PFSK-1 (cell line): Measurements from ENCODE around the gene METTL1.

Source experiments
- POLR2AphosphoS5 ChIP-seq: IDR thresholded peaks from 2 replicates; pipeline ENCODE4 v1.6.1; 2012; ENCODE audit warnings: low read depth, mild to moderate bottlenecking, control low read depth, low read length, moderate library complexity
- SIN3A ChIP-seq: IDR thresholded peaks from 2 replicates; pipeline ENCODE4 v1.6.1; 2012; ENCODE audit warnings: mild to moderate bottlenecking, low read length, moderate library complexity, borderline replicate concordance; ENCODE audit not compliant: insufficient read depth
- TAF1 ChIP-seq: IDR thresholded peaks from 2 replicates; pipeline ENCODE4 v1.6.1; 2012; ENCODE audit warnings: low read length, control low read depth, borderline replicate concordance; ENCODE audit not compliant: insufficient read depth
- TF ChIP-seq, protein P1 (sequence below), 2 experiments: IDR thresholded peaks; 2 replicates each; pipeline versions ENCODE4 v1.6.1 to v1.8.0; 2011 to 2012; ENCODE audit warnings: low read depth in 2 of 2, low read length in 2 of 2, control low read depth in 1 of 2, inconsistent platforms in 1 of 2, mild to moderate bottlenecking in 1 of 2, moderate library complexity in 1 of 2; ENCODE audit not compliant: insufficient read depth in 1 of 2

DNA sequence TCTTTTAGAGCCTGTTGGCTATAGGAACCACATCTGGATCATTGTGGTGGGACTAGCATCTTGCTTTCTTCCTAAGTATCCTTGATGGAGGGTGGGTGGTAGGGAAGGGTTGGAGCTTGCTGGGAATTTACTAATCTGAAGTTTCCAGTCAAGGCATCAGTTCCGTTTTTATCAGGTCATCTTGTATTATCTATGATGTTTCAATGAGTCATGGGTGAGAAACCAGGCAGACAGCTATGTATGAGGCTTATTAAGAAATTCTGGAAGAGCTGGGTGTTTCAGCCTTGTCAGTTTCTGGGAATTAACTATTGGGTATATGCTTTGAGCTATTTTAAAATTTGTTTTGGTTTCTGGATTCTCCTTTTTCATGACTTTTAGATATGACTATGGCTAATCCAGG lies 22.0 kb upstream of the METTL1 start:
- TF ChIP-seq SIN3A (no peak), TAF1 (no peak), POLR2AphosphoS5 (no peak)
- TF ChIP-seq, protein P1, sequence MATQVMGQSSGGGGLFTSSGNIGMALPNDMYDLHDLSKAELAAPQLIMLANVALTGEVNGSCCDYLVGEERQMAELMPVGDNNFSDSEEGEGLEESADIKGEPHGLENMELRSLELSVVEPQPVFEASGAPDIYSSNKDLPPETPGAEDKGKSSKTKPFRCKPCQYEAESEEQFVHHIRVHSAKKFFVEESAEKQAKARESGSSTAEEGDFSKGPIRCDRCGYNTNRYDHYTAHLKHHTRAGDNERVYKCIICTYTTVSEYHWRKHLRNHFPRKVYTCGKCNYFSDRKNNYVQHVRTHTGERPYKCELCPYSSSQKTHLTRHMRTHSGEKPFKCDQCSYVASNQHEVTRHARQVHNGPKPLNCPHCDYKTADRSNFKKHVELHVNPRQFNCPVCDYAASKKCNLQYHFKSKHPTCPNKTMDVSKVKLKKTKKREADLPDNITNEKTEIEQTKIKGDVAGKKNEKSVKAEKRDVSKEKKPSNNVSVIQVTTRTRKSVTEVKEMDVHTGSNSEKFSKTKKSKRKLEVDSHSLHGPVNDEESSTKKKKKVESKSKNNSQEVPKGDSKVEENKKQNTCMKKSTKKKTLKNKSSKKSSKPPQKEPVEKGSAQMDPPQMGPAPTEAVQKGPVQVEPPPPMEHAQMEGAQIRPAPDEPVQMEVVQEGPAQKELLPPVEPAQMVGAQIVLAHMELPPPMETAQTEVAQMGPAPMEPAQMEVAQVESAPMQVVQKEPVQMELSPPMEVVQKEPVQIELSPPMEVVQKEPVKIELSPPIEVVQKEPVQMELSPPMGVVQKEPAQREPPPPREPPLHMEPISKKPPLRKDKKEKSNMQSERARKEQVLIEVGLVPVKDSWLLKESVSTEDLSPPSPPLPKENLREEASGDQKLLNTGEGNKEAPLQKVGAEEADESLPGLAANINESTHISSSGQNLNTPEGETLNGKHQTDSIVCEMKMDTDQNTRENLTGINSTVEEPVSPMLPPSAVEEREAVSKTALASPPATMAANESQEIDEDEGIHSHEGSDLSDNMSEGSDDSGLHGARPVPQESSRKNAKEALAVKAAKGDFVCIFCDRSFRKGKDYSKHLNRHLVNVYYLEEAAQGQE (IDR thresholded peaks at IDR 0.05; ENCODE audit: insufficient read depth in 1 of 2, low read depth in 2 of 2, low read length in 2 of 2): no peak
